Esophagus squamous epithelium (tissue), 4 donors: ENCODE data around the gene RCAN1.

Source experiments
- CTCF ChIP-seq, 6 experiments: fragments of 450-650 bp in 4 of 6; fragments of 200-600 bp in 2 of 6; sonication (generic) in 2 of 6; IDR thresholded peaks; one replicate each; pipeline ENCODE4 v1.5.1; 2016 to 2019; ENCODE audit warnings: antibody characterized with exemption in 6 of 6, mild to moderate bottlenecking in 4 of 6, moderate library complexity in 4 of 6
- POLR2A ChIP-seq, 4 donors: fragments of 450-650 bp; IDR thresholded peaks; one replicate each; pipeline ENCODE4 v1.6.1; 2017; ENCODE audit warnings: antibody characterized with exemption in 4 of 4, mild to moderate bottlenecking in 4 of 4, moderate library complexity in 3 of 4

- TF ChIP-seq CTCF (IDR thresholded peaks at IDR 0.05) (no peak), POLR2A (IDR thresholded peaks at IDR 0.05) (no peak)
Observed at GRCh38 chr21:34644825-34645224, 29.9 kb upstream of the RCAN1 start.
